Transverse colon (tissue), 4 donors: ENCODE data around the gene MYMK.

Source experiments
- CTCF ChIP-seq, 5 experiments: fragments of 200-600 bp in 3 of 5; fragments of 450-650 bp in 2 of 5; sonication (generic) in 3 of 5; IDR thresholded peaks; 1 replicate in 2 of 5; 2 replicates in 3 of 5; pipeline ENCODE4 v1.5.1; 2016 to 2017; ENCODE audit warnings: antibody characterized with exemption in 5 of 5, inconsistent platforms in 3 of 5, mild to moderate bottlenecking in 2 of 5, moderate library complexity in 1 of 5
- POLR2A ChIP-seq: fragments of 450-650 bp; IDR thresholded peaks from one replicate; pipeline ENCODE4 v1.6.1; 2016; ENCODE audit warnings: antibody characterized with exemption, mild to moderate bottlenecking, moderate library complexity
- POLR2AphosphoS5 ChIP-seq, 3 donors: sonication (generic); formaldehyde crosslinking; IDR thresholded peaks; one replicate each; pipeline ENCODE4 v1.6.1; 2016; ENCODE audit warnings: antibody characterized with exemption in 3 of 3

GRCh38 chr9:133519693-133520092, 5.1 kb downstream of the MYMK start:
- TF ChIP-seq CTCF (IDR thresholded peaks at IDR 0.05) (no peak), POLR2A (no peak), POLR2AphosphoS5 (IDR thresholded peaks at IDR 0.05) (no peak)
